H1 (cell line): ENCODE measurements around the gene ESCO1. TPM values are rescaled to one million over a fixed set of nuclear protein-coding genes. Genes with fewer than 3 reads are reported as not detected.

ENCODE experiments used
- CREB1 ChIP-seq: IDR thresholded peaks from 2 replicates; pipeline ENCODE4 v1.6.1; 2012; ENCODE audit warnings: inconsistent platforms
- EZH2 ChIP-seq: fragments of 200-600 bp; sonication (generic); IDR thresholded peaks from 2 replicates; pipeline ENCODE4 v1.7.1; 2012; ENCODE audit warnings: low read depth, mild to moderate bottlenecking, moderate library complexity, low read length, inconsistent platforms; ENCODE audit not compliant: severe bottlenecking
- SAP30 ChIP-seq: fragments of 300-600 bp; sonication (generic); IDR thresholded peaks from 2 replicates; pipeline ENCODE4 v1.7.1; 2012; ENCODE audit warnings: low read length, moderate library complexity, mild to moderate bottlenecking, inconsistent platforms; ENCODE audit not compliant: insufficient read depth, insufficient replicate concordance
- polyA plus RNA-seq, 7 experiments: library from polyadenylated mRNA; depleted of rRNA in 3 of 7; stranded (reverse) in 5 of 7; unstranded in 2 of 7; fragments of >200 nt in 5 of 7; fragments of 200-250 nt in 2 of 7; gene quantifications; 1 replicate in 5 of 7; 2 replicates in 1 of 7; 4 replicates in 1 of 7; pipeline versions ENCODE4 v1.2.1 to v1.2.3, GENCODE V29; 2011 to 2013; ENCODE audit warnings: missing spikeins in 2 of 7, mixed read lengths in 2 of 7
- total RNA-seq: library from RNA; stranded (reverse); fragmentation: NEBNext Ultra II Directional; extraction: Animal tissue kit (Norgen Biotek cat#: 25700); gene quantifications from 2 replicates; pipeline ENCODE4 v1.2.1, GENCODE V29; 2021

The ESCO1 gene
- total and polyA plus RNA-seq, 2 of the 8 experiments (the other 6 are each of a cell fraction or from before 2014, with no cell fraction given): 5.8 to 48.3 TPM

DNA sequence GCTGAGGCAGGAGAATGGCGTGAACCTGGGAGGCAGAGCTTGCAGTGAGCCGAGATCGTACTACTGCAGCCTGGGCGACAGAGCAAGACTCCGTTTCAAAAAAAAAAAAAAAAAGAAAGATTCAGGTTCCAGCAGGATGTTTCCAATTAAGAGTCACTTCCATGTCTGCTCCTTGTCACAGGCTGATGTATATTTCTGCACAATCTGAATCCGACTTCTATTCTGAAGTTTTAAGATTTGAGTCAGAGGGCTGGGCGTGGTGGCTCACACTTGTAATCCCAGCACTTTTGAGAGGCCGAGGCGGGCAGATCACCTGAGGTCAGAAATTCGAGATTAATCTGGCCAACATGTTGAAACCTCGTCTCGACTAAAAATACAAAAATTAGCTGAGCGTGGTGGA lies 36.3 kb upstream of the ESCO1 start (continued):
- no peak for TF ChIP-seq SAP30
- no peak for TF ChIP-seq EZH2
- no peak for TF ChIP-seq CREB1
